Suprapubic skin (tissue), 4 donors: ENCODE measurements around the gene ZNF205. TPM values are rescaled to one million over a fixed set of nuclear protein-coding genes. Genes with fewer than 3 reads are reported as not detected.

Source experiments
- DNase-seq, 2 donors: peaks; one replicate each; pipeline ENCODE4 v3.0.0-alpha.2; 2019; ENCODE audit warnings: low spot score in 2 of 2
- H3K27ac ChIP-seq: fragments of 200-600 bp; sonication (generic); one replicate; pipeline ENCODE4 v1.5.1; 2019
- H3K27me3 ChIP-seq: fragments of 200-600 bp; sonication (generic); one replicate; pipeline ENCODE4 v1.5.1; 2019
- H3K36me3 ChIP-seq: fragments of 200-600 bp; sonication (generic); one replicate; pipeline ENCODE4 v1.5.1; 2019
- H3K4me1 ChIP-seq: fragments of 200-600 bp; sonication (generic); one replicate; pipeline ENCODE4 v1.5.1; 2019
- H3K4me3 ChIP-seq: fragments of 200-600 bp; sonication (generic); one replicate; pipeline ENCODE4 v1.5.1; 2019; ENCODE audit warnings: mild to moderate bottlenecking
- H3K9me3 ChIP-seq: fragments of 200-600 bp; sonication (generic); one replicate; pipeline ENCODE4 v1.5.1; 2019
- EP300 ChIP-seq: sonication (generic); formaldehyde crosslinking; IDR thresholded peaks from one replicate; pipeline ENCODE4 v1.6.1; 2017; ENCODE audit warnings: antibody characterized with exemption
- POLR2A ChIP-seq, 2 donors: fragments of 450-650 bp; IDR thresholded peaks; one replicate each; pipeline ENCODE4 v1.6.1; 2017; ENCODE audit warnings: antibody characterized with exemption in 2 of 2, mild to moderate bottlenecking in 2 of 2, moderate library complexity in 2 of 2
- POLR2AphosphoS5 ChIP-seq, 3 donors: sonication (generic); formaldehyde crosslinking; IDR thresholded peaks; one replicate each; pipeline ENCODE4 v1.6.1; 2017; ENCODE audit warnings: antibody characterized with exemption in 3 of 3
- WGBS: methylation state at CpG from one replicate; pipeline ENCODE4 v1.1.5; 2018; 5-methylcytosine and 5-hydroxymethylcytosine counted together
- total RNA-seq, 4 donors: library from RNA; depleted of rRNA; stranded (reverse); fragments of >200 nt; gene quantifications; one replicate each; pipeline ENCODE4 v1.1.0, GENCODE V29; 2016
- TF ChIP-seq, protein P1 (sequence below), 2 donors: fragments of 200-600 bp in 1 of 2; fragments of 450-650 bp in 1 of 2; sonication (generic) in 1 of 2; IDR thresholded peaks; one replicate each; pipeline ENCODE4 v1.5.1; 2016 to 2019; ENCODE audit warnings: antibody characterized with exemption in 2 of 2, mild to moderate bottlenecking in 1 of 2, moderate library complexity in 1 of 2

Gene ZNF205
- total RNA-seq, 4 donors from 2014 or later, result 18.3 to 22.5 (median 20.9) TPM

- H3K4me3 ChIP-seq, result peak overlapping the region; percentile 64
- 6% methylated on average over 50 of the region's 70 CpGs for WGBS
Observed at GRCh38 chr16:3158510-3159314, 46.3 kb downstream of the ZNF205 start.

DNA sequence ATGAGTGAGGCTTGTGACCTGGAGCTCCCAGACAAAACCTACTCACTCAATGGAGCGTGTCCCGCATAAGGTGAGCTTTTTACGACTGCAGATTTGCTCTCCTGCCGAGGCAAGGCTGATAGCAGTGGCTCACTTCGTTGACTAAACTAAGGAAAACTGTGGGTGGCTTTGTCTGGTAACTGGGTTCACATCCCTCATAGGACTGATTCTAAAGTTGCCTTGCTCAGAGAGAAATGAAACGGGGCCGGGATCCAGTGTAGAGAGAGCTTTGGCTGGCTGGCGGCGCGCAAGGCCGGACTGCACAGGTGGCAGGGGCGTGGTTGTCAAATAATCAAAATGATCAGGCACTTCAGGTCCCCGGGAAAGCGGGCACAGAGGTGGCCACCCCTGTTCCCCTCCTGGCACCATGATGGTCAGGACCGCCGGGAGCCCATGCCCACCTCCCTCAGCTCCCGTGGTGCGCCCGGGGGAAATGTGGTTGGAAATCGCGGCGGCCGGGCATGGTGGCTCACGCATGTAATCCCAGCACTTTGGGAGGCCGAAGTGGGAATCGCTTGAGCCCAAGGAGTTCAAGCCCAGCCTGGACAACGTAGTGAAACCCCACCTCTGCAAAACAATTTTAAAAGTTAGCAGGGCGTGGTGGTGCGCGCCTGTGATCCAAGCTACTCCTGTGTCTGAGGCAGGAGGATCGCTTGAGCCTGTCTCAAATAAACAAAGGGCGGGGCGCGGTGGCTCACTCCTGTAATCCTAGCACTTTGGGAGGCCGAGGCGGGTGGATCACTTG lies 49.0 kb downstream of the ZNF205 start:
- TF ChIP-seq EP300 (no peak), POLR2A (IDR thresholded peaks at IDR 0.05) (no peak), POLR2AphosphoS5 (IDR thresholded peaks at IDR 0.05) (no peak)
- TF ChIP-seq, protein P1, sequence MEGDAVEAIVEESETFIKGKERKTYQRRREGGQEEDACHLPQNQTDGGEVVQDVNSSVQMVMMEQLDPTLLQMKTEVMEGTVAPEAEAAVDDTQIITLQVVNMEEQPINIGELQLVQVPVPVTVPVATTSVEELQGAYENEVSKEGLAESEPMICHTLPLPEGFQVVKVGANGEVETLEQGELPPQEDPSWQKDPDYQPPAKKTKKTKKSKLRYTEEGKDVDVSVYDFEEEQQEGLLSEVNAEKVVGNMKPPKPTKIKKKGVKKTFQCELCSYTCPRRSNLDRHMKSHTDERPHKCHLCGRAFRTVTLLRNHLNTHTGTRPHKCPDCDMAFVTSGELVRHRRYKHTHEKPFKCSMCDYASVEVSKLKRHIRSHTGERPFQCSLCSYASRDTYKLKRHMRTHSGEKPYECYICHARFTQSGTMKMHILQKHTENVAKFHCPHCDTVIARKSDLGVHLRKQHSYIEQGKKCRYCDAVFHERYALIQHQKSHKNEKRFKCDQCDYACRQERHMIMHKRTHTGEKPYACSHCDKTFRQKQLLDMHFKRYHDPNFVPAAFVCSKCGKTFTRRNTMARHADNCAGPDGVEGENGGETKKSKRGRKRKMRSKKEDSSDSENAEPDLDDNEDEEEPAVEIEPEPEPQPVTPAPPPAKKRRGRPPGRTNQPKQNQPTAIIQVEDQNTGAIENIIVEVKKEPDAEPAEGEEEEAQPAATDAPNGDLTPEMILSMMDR (IDR thresholded peaks at IDR 0.05), result no peak
- H3K27me3 ChIP-seq, result no peaks in the 10 kb centered on the region
- H3K36me3 ChIP-seq, result no peaks in the 10 kb centered on the region
- H3K9me3 ChIP-seq, result no peaks in the 10 kb centered on the region
- H3K4me3 ChIP-seq, result no peak overlapping the region
- H3K27ac ChIP-seq, result no peak overlapping the region
- no peak for DNase-seq
- 89% methylated on average over 29 of the region's 36 CpGs for WGBS
- H3K4me1 ChIP-seq, result peaks cover 22% of the 10 kb centered on the region

More at GRCh38 chr16:3158510-3159314, 46.3 kb downstream of the ZNF205 start:
- Histone ChIP-seq H3K36me3 (no peaks in the 10 kb centered on the region), H3K4me1 (peaks cover 15% of the 10 kb centered on the region), H3K27ac (peak overlapping the region; percentile 81), H3K9me3 (no peaks in the 10 kb centered on the region), H3K27me3 (no peaks in the 10 kb centered on the region)
- DNase-seq, result peak; percentile 94 to 95
- no peak for TF ChIP-seq POLR2A (IDR thresholded peaks at IDR 0.05)
- TF ChIP-seq EP300, result no peak
- no peak for TF ChIP-seq POLR2AphosphoS5 (IDR thresholded peaks at IDR 0.05)
- TF ChIP-seq, protein P1 (IDR thresholded peaks at IDR 0.05), result no peak

DNA sequence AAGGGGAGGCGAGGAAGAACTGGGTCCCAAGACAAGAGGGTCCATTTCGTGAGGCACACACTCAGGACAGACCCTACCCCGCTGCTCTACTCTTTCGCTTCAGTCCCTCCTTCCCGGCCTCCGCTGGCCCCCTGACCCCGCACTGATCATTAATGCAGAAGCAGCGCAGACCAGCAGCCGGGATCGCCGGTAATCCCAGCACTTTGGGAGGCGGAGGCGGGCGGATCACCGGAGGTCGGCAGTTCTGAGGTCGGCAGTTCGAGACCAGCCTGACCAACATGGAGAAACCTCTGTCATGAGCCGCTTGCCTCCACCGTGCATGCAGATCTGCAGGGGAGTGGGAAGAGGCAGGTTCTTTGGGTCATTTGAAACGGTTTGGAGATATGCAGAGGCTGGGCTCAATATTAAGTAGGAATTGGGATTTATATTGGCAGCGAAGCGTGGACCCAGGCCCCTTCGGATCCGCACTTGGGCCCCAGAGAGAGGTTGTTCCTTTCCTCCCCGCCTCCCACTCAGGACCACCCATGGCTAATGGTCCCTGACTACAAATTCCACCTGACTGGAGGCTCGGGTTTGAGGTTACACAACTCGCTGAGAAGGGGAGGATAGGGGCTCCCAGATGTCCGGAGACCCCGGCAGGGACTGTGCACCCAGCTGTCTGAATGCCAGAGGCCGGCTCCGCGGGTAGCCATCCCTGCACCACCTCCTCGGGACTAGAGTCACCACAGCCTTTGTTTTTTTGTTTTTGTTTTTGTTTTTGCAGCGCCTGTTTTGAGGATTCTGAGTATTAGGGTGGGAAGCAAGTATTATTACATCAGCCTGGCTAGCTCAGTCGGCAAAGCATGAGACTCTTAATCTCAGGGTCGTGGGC lies 52.0 kb downstream of the ZNF205 start:
- H3K4me3 ChIP-seq, result no peak overlapping the region
- no peak for DNase-seq
- no peaks in the 10 kb centered on the region for H3K9me3 ChIP-seq
- TF ChIP-seq, protein P1 (IDR thresholded peaks at IDR 0.05), result no peak
- TF ChIP-seq POLR2AphosphoS5 (IDR thresholded peaks at IDR 0.05), result no peak
- TF ChIP-seq EP300, result no peak
- TF ChIP-seq POLR2A (IDR thresholded peaks at IDR 0.05), result no peak
- H3K27me3 ChIP-seq, result peaks cover 15% of the 10 kb centered on the region
- WGBS, result 91% methylated on average over 34 of the region's 37 CpGs
- H3K4me1 ChIP-seq, result peaks cover 11% of the 10 kb centered on the region
- H3K36me3 ChIP-seq, result no peaks in the 10 kb centered on the region
- H3K27ac ChIP-seq, result no peak overlapping the region

DNA sequence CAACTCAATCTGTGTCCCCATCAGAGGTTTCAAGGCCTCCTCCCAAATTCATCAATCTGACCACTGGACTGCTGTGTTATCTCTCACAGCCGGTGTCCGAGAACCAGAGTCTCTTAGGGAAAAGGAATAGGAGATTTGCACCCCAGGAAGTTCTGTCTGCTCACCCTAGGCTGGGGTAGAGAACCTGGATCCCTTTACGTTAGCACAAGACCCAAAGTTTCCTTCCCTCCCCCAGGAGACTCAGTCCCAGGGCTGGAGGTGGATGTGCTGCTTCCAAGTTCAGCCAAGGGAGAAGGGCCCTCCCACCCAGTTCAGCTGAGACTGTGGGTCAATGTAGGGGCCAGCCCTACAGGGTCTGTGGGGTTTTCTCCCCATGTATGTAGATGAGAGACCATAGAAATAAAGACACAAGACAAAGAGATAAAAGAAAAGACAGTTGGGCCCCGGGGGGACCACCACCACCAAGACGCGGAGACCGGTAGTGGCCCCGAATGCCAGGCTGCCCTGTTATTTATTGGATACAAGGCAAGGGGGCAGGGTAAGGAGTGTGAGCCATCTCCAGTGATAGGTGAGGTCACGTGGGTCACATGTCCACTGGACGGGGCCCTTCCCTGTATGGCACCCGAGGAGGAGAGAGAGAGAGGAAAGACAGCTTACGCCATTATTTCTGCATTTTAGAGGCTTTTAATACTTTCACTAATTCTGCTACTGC lies 52.9 kb downstream of the ZNF205 start:
- 84% methylated on average over 12 of the region's 12 CpGs for WGBS
- no peak for TF ChIP-seq POLR2AphosphoS5 (IDR thresholded peaks at IDR 0.05)
- no peak for TF ChIP-seq POLR2A (IDR thresholded peaks at IDR 0.05)
- TF ChIP-seq EP300, result no peak
- TF ChIP-seq, protein P1 (IDR thresholded peaks at IDR 0.05), result no peak
- peaks cover 24% of the 10 kb centered on the region for H3K27me3 ChIP-seq
- H3K27ac ChIP-seq, result no peak overlapping the region
- H3K4me1 ChIP-seq, result peaks cover 8% of the 10 kb centered on the region
- H3K36me3 ChIP-seq, result no peaks in the 10 kb centered on the region
- no peaks in the 10 kb centered on the region for H3K9me3 ChIP-seq
- H3K4me3 ChIP-seq, result peak overlapping the region; percentile 26
- no peak for DNase-seq
